Epithelial cell of proximal tubule (primary cell): ENCODE data around the gene DBP. TPM values are rescaled to one million over a fixed set of nuclear protein-coding genes. Genes with fewer than 3 reads are reported as not detected.

Source experiments
- DNase-seq: peaks from one replicate; pipeline ENCODE4 v3.0.0-alpha.2; 2011; ENCODE audit warnings: low read depth
- H3K4me3 ChIP-seq: 2 replicates; pipeline ENCODE4 v1.5.1; 2011; ENCODE audit warnings: low read depth, mild to moderate bottlenecking, low read length
- total RNA-seq: library from RNA; depleted of rRNA; stranded (reverse); fragments of >200 nt; gene quantifications from 2 replicates; pipeline ENCODE4 v1.2.3, GENCODE V29; 2015
- TF ChIP-seq, protein P1 (sequence below): conservative IDR thresholded peaks from 2 replicates; pipeline ENCODE4 v1.5.1; 2012; ENCODE audit warnings: low read depth, mild to moderate bottlenecking, low read length

Gene DBP
- total RNA-seq, 1 donor from 2014 or later, result 5.9 TPM

DNA sequence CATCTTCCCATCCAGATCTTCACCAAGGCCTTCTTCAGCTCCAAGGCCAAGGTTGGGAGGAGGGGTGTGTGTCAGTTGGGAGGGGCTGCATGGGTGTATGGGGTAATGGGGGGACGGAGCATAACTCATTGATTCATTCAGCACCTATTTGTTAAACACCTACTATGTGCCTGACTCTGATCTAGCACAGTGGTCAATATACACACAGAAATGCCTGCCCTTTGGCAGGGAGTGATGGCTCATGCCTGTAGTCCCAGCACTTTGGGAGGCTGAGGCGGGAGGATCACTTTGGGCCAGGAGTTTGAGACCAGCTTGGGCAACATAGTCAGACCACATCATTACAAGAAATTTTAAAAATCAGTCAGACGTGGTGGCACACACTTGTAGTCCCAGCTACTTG is 49.8 kb downstream of the DBP start:
- DNase-seq, result no peak
- TF ChIP-seq, protein P1, sequence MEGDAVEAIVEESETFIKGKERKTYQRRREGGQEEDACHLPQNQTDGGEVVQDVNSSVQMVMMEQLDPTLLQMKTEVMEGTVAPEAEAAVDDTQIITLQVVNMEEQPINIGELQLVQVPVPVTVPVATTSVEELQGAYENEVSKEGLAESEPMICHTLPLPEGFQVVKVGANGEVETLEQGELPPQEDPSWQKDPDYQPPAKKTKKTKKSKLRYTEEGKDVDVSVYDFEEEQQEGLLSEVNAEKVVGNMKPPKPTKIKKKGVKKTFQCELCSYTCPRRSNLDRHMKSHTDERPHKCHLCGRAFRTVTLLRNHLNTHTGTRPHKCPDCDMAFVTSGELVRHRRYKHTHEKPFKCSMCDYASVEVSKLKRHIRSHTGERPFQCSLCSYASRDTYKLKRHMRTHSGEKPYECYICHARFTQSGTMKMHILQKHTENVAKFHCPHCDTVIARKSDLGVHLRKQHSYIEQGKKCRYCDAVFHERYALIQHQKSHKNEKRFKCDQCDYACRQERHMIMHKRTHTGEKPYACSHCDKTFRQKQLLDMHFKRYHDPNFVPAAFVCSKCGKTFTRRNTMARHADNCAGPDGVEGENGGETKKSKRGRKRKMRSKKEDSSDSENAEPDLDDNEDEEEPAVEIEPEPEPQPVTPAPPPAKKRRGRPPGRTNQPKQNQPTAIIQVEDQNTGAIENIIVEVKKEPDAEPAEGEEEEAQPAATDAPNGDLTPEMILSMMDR, result no peak
- H3K4me3 ChIP-seq, result no peak overlapping the region

DNA sequence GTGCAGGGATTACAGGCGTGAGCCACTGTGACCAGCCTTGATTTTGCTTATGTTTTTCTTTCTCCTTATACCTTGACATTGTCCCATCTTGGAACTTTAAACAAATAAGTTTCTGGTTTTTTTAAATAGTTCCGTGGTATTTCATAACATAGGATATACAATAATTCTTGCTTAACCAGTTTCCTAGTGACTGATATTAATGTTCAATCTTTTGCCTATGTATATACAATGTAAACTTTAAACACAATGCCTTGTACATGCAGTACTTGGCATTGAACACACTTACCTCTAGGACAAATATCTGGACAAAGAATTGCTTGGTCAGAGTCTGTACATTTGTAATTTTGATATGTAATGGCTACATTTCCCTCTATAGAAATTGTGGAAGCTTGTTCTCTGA is 55.0 kb downstream of the DBP start:
- TF ChIP-seq, protein P1, result no peak

More for the DNA sequence above, 55.0 kb downstream of the DBP start:
- no peak overlapping the region for H3K4me3 ChIP-seq
- DNase-seq, result no peak

Other genes with a start within 250 kb of the DBP start
- gene KDELR1, start 245.8 kb downstream of the DBP start, total RNA-seq, result 144 TPM in 2 replicates
- 0.14 and 0.98 TPM in 2 replicates for gene GRIN2D, start 243.7 kb downstream of the DBP start, total RNA-seq
- gene GRWD1, start 191.4 kb downstream of the DBP start, total RNA-seq, result 51.2 and 58.7 TPM in 2 replicates
- gene KCNJ14, start 181.8 kb downstream of the DBP start, total RNA-seq, result 0.06 and 0.07 TPM in 2 replicates
- gene CYTH2, start 168.0 kb downstream of the DBP start, total RNA-seq, result 43.6 and 81.6 TPM in 2 replicates
- 1.5 and 4.2 TPM in 2 replicates for gene LMTK3, start 125.5 kb downstream of the DBP start, total RNA-seq
- 0.29 TPM in 1 of 2 replicates, not detected in the other for gene SULT2B1, start 85.2 kb downstream of the DBP start, total RNA-seq
- not detected in 2 replicates for gene SPACA4, start 30.6 kb downstream of the DBP start, total RNA-seq
- 0.14 and 0.40 TPM in 2 replicates for gene FAM83E, start 22.3 kb downstream of the DBP start, total RNA-seq
- 2,819 and 2,927 TPM in 2 replicates for gene RPL18, start 18.2 kb downstream of the DBP start, total RNA-seq
- 13.0 and 14.5 TPM in 2 replicates for gene SPHK2, start 17.9 kb downstream of the DBP start, total RNA-seq
- 0.22 and 6.6 TPM in 2 replicates for gene CA11, start 8.8 kb upstream of the DBP start, total RNA-seq
- gene NTN5, start 35.6 kb upstream of the DBP start, total RNA-seq, result not detected in 2 replicates
- 0.52 and 0.58 TPM in 2 replicates for gene FUT2, start 58.6 kb upstream of the DBP start, total RNA-seq
- 0.72 and 1.5 TPM in 2 replicates for gene MAMSTR, start 82.3 kb upstream of the DBP start, total RNA-seq
- gene RASIP1, start 103.2 kb upstream of the DBP start, total RNA-seq, result 3.5 and 6.9 TPM in 2 replicates
- gene IZUMO1, start 109.5 kb upstream of the DBP start, total RNA-seq, result not detected in 2 replicates
- gene FUT1, start 115.3 kb upstream of the DBP start, total RNA-seq, result 2.9 and 3.0 TPM in 2 replicates
- gene FGF21, start 118.1 kb upstream of the DBP start, total RNA-seq, result not detected in 2 replicates
- gene BCAT2, start 173.7 kb upstream of the DBP start, total RNA-seq, result 45.5 and 60.7 TPM in 2 replicates
- 2.2 and 2.8 TPM in 2 replicates for gene HSD17B14, start 199.1 kb upstream of the DBP start, total RNA-seq
- 1.8 and 5.0 TPM in 2 replicates for gene PLEKHA4, start 231.2 kb upstream of the DBP start, total RNA-seq
- gene PPP1R15A, start 235.0 kb upstream of the DBP start, total RNA-seq, result 23.9 and 32.2 TPM in 2 replicates